Tibial artery (tissue), 4 donors: ENCODE results near the gene MSANTD2.

Source experiments
- DNase-seq, 2 donors: peaks; one replicate each; pipeline ENCODE4 v3.0.0-alpha.2; 2019
- H3K27ac ChIP-seq, 2 donors: fragments of 200-600 bp; sonication (generic) in 1 of 2; 1 replicate in 1 of 2; 2 replicates in 1 of 2; pipeline ENCODE4 v1.5.1; 2018 to 2019; ENCODE audit warnings: mild to moderate bottlenecking in 1 of 2
- H3K27me3 ChIP-seq, 2 donors: fragments of 200-600 bp; sonication (generic) in 1 of 2; one replicate each; pipeline versions ENCODE4 v1.5.1 to v1.6.0; 2016 to 2019
- H3K36me3 ChIP-seq, 3 donors: fragments of 200-600 bp; sonication (generic) in 2 of 3; one replicate each; pipeline ENCODE4 v1.5.1; 2016 to 2019; ENCODE audit warnings: mild to moderate bottlenecking in 2 of 3
- H3K4me1 ChIP-seq, 4 donors: fragments of 200-600 bp; sonication (generic) in 2 of 4; 1 replicate in 3 of 4; 2 replicates in 1 of 4; pipeline ENCODE4 v1.5.1; 2016 to 2019
- H3K4me3 ChIP-seq, 2 donors: fragments of 200-600 bp; sonication (generic) in 1 of 2; 1 replicate in 1 of 2; 2 replicates in 1 of 2; pipeline ENCODE4 v1.5.1; 2018 to 2019; ENCODE audit warnings: mild to moderate bottlenecking in 2 of 2
- H3K9me3 ChIP-seq, 3 donors: fragments of 200-600 bp; sonication (generic) in 1 of 3; one replicate each; pipeline ENCODE4 v1.5.1; 2016 to 2019
- CTCF ChIP-seq, 2 experiments: fragments of 200-600 bp in 1 of 2; fragments of 450-650 bp in 1 of 2; IDR thresholded peaks; one replicate each; pipeline ENCODE4 v1.5.1; 2017 to 2019; ENCODE audit warnings: antibody characterized with exemption in 2 of 2, mild to moderate bottlenecking in 1 of 2, moderate library complexity in 1 of 2
- intact Hi-C: fragments of 100-400 bp; cut with DNase I; formaldehyde crosslinking; loops from one replicate; pipeline ENCODE4 v1.15.0; 2023; ENCODE audit warnings: low total_unique reads

MSANTD2 gene

DNA sequence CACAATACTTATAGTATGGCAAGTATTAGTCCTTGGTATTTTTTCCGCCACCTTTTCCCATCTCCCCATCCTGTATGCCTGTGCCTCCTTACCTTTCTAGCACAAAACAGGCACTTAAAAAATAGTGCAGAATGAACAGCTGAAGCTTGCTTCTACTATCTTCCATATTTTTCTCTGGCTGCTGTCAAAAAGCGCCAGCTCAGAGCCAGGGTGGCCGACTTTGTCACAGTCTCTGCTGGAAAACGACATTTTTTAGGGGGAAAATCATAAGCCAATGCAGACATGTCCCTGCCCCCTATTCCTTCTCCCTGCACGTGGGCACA is 38.6 kb upstream of the MSANTD2 start:
- Histone ChIP-seq H3K27me3 (peaks cover 5 to 58% of the 10 kb centered on the region in 2 donors), H3K27ac (no peak overlapping the region), H3K4me3 (peak overlapping the region in 1 of 2 donors; percentile 45), H3K36me3 (no peaks in the 10 kb centered on the region), H3K4me1 (peaks cover 0 to 27% (median 22%) of the 10 kb centered on the region in 4 donors), H3K9me3 (no peaks in the 10 kb centered on the region)
- intact Hi-C loops = loop anchor here (2.0 to 10.0 kb wide), 4 partner anchors 28 to 196 kb away; partner anchors contain the start of gene MSANTD2
- TF ChIP-seq CTCF (IDR thresholded peaks at IDR 0.05) = no peak
- DNase-seq = no peak

GRCh38 chr11:124837491-124837856 is 37.3 kb upstream of the MSANTD2 start:
- H3K27me3 ChIP-seq = peaks cover 0 to 45% of the 10 kb centered on the region in 2 donors
- no peak for DNase-seq
- no peak overlapping the region for H3K4me3 ChIP-seq
- no peaks in the 10 kb centered on the region for H3K9me3 ChIP-seq
- TF ChIP-seq CTCF (IDR thresholded peaks at IDR 0.05) = no peak
- H3K4me1 ChIP-seq = peaks cover 0 to 20% (median 14%) of the 10 kb centered on the region in 4 donors
- intact Hi-C loops = loop anchor here (2.0 to 10.0 kb wide), 4 partner anchors 35 to 195 kb away; partner anchors contain the start of genes ESAM and MSANTD2
- H3K27ac ChIP-seq = no peak overlapping the region
- no peaks in the 10 kb centered on the region for H3K36me3 ChIP-seq

DNA sequence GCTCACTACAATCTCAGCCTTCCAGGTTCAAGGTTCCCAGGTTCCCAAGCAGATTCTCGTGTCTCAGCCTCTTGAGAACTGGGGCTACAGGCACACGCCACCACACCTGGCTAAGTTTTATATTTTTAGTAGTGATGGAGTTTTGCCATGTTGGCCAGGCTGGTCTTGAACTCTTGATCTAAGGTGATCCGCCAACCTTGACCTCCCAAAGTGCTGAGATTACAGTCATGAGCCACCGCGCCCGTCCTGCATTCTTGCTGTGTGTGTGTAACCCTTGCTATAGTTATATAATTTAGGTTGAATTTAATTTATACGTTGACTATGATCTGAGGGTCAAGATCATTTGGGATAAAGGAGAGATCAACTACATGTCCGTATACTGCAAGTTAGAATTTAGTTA is 35.7 kb upstream of the MSANTD2 start:
- DNase-seq = no peak
- Histone ChIP-seq H3K36me3 (no peaks in the 10 kb centered on the region), H3K4me1 (peaks cover 0 to 20% (median 13%) of the 10 kb centered on the region in 4 donors), H3K9me3 (no peaks in the 10 kb centered on the region), H3K27me3 (peaks cover 0 to 32% of the 10 kb centered on the region in 2 donors), H3K4me3 (peak overlapping the region in 1 of 2 donors; percentile 46), H3K27ac (peak overlapping the region; percentile 71 to 72)
- intact Hi-C loops = loop anchor here (2.0 to 10.0 kb wide), 4 partner anchors 34 to 194 kb away; partner anchors contain the start of genes ESAM and MSANTD2
- TF ChIP-seq CTCF (IDR thresholded peaks at IDR 0.05) = no peak

GRCh38 chr11:124834526-124835180 is 34.4 kb upstream of the MSANTD2 start:
- intact Hi-C loops = loop anchor here (5.0 to 10.0 kb wide), 3 partner anchors 32 to 192 kb away; partner anchors contain the start of gene MSANTD2
- Histone ChIP-seq H3K4me3 (no peak overlapping the region), H3K4me1 (peaks cover 0 to 15% (median 9%) of the 10 kb centered on the region in 4 donors), H3K27me3 (peaks cover 0 to 20% of the 10 kb centered on the region in 2 donors), H3K36me3 (no peaks in the 10 kb centered on the region), H3K27ac (no peak overlapping the region), H3K9me3 (no peaks in the 10 kb centered on the region)
- TF ChIP-seq CTCF (IDR thresholded peaks at IDR 0.05) = no peak
- no peak for DNase-seq

- no peak for TF ChIP-seq CTCF (IDR thresholded peaks at IDR 0.05)
- DNase-seq = no peak
- Histone ChIP-seq H3K4me1 (peaks cover 0 to 6% (median 1%) of the 10 kb centered on the region in 4 donors), H3K27me3 (peaks cover 0 to 2% of the 10 kb centered on the region in 2 donors), H3K36me3 (no peaks in the 10 kb centered on the region), H3K4me3 (no peak overlapping the region), H3K27ac (no peak overlapping the region), H3K9me3 (no peaks in the 10 kb centered on the region)
- intact Hi-C loops = loop anchor here (10.0 kb wide), 1 partner anchor 168 kb away; no protein-coding TSS in a partner anchor
Observed at GRCh38 chr11:124832571-124832970, 32.4 kb upstream of the MSANTD2 start.
